K562 (cell line): ENCODE measurements around the gene CCDC33. TPM values are rescaled to one million over a fixed set of nuclear protein-coding genes. Genes with fewer than 3 reads are reported as not detected.

Experiments used
- ARID3B ChIP-seq: fragments of 250-450 bp; sonication (Bioruptor Pico); IDR thresholded peaks from 2 replicates; pipeline ENCODE4 v1.4.0; 2020; ENCODE audit warnings: borderline replicate concordance
- BCLAF1 ChIP-seq, 2 experiments: fragments of 450-650 bp in 1 of 2; IDR thresholded peaks; 2 replicates each; pipeline ENCODE4 v1.6.1; 2011 to 2017; ENCODE audit warnings: low read depth in 2 of 2, antibody characterized with exemption in 1 of 2, borderline replicate concordance in 1 of 2, low read length in 1 of 2, mild to moderate bottlenecking in 1 of 2, mixed read lengths in 1 of 2; ENCODE audit not compliant: control insufficient read depth in 1 of 2
- DEAF1 ChIP-seq: fragments of 450-650 bp; formaldehyde crosslinking; IDR thresholded peaks from 2 replicates; pipeline ENCODE4 v1.4.0; 2020; ENCODE audit warnings: mild to moderate bottlenecking, moderate library complexity
- E2F8 ChIP-seq: fragments of 450-650 bp; IDR thresholded peaks from 2 replicates; pipeline ENCODE4 v1.7.1; 2018; ENCODE audit warnings: mild to moderate bottlenecking, low read depth; ENCODE audit not compliant: partially characterized antibody
- NEUROD1 ChIP-seq: fragments of 150-350 bp; IDR thresholded peaks from 2 replicates; pipeline ENCODE4 v1.6.1; 2014; ENCODE audit warnings: borderline replicate concordance, low read length, low read depth; ENCODE audit not compliant: partially characterized antibody
- SRSF3 ChIP-seq: fragments of 200-400 bp; formaldehyde crosslinking; IDR thresholded peaks from 2 replicates; pipeline ENCODE4 v1.6.1; 2016; ENCODE audit warnings: mild to moderate bottlenecking, low read length, moderate library complexity; ENCODE audit not compliant: insufficient read depth
- ZNF23 ChIP-seq: fragments of 250-450 bp; sonication (Bioruptor Pico); IDR thresholded peaks from 2 replicates; pipeline ENCODE4 v1.4.0; 2020; ENCODE audit warnings: mild to moderate bottlenecking
- ZNF584 ChIP-seq: fragments of 200-800 bp; sonication (Bioruptor generic); IDR thresholded peaks from 2 replicates; pipeline ENCODE4 v1.6.1; 2016; ENCODE audit warnings: low read depth, mild to moderate bottlenecking, missing genetic modification characterization, missing compliant biosample characterization
- polyA plus RNA-seq, 8 experiments: library from polyadenylated mRNA; depleted of rRNA in 4 of 8; stranded (reverse) in 5 of 8; unstranded in 3 of 8; fragments of >200 nt; fragmentation: Nextera tagmentation in 2 of 8; fragmentation: Illumina TruSeq in 1 of 8; extraction: Ambion mirVana in 2 of 8; extraction: Trizol in 1 of 8; gene quantifications; 2 replicates each; pipeline versions ENCODE4 v1.2.1 to v1.2.3, GENCODE V29; 2011 to 2014; ENCODE audit warnings: inconsistent platforms in 1 of 8, missing spikeins in 1 of 8
- total RNA-seq, 7 experiments: library from RNA; depleted of rRNA in 6 of 7; stranded (reverse); fragments of >200 nt in 6 of 7; fragmentation: Illumina TruSeq in 2 of 7; extraction: Trizol in 2 of 7; gene quantifications; 2 replicates each; pipeline versions ENCODE4 v1.2.1 to v1.2.3, GENCODE V29; 2011 to 2021; ENCODE audit warnings: low replicate concordance in 1 of 7

Gene CCDC33
- total and polyA plus RNA-seq, 9 of the 15 experiments (the other 6 are each of a cell fraction or from before 2014, with no cell fraction given), result 0.08 to 1.1 (median 0.15) TPM; not detected in 4

GRCh38 chr15:74297887-74298286 lies 61.8 kb downstream of the CCDC33 start (continued):
- TF ChIP-seq ARID3B (CRISPR knock-in tag), result no peak
- TF ChIP-seq E2F8, result no peak
- no peak for TF ChIP-seq ZNF23 (CRISPR knock-in tag)
- TF ChIP-seq SRSF3, result no peak
- TF ChIP-seq BCLAF1 (IDR thresholded peaks at IDR 0.05; ENCODE audit: borderline replicate concordance in 1 of 2, control insufficient read depth in 1 of 2, low read depth in 2 of 2, low read length in 1 of 2), result no peak
- TF ChIP-seq NEUROD1, result no peak
- TF ChIP-seq ZNF584, result no peak
- TF ChIP-seq DEAF1 (CRISPR knock-in tag), result no peak
